Natural killer cell (primary cell): ENCODE measurements around the gene G2E3. TPM values are rescaled to one million over a fixed set of nuclear protein-coding genes. Genes with fewer than 3 reads are reported as not detected.
A peak's percentile ranks its signal among the peaks of the same experiment; 100 is the strongest.
"Not testable (repeated sequence)": the region's sequence is repeated elsewhere in the genome, so short reads cannot be mapped to it uniquely, and the experiment has no call there.

Experiments
- ATAC-seq, 3 donors: fragments of 150-1000 bp in 2 of 3; fragments of 200-7000 bp in 1 of 3; cut with Tn5 transposase; 1 replicate in 1 of 3; 2 replicates in 2 of 3; pipeline ENCODE4 v1.10.0; 2021; ENCODE audit warnings: mild to moderate bottlenecking in 2 of 3, moderate library complexity in 2 of 3
- DNase-seq, 2 donors: peaks; one replicate each; pipeline versions ENCODE4 v3.0.0 to v3.0.0-alpha.2; 2013 to 2021; ENCODE audit warnings: mixed read lengths in 1 of 2
- H3K27ac ChIP-seq: one replicate; pipeline ENCODE4 v1.5.1; 2013; ENCODE audit warnings: mild to moderate bottlenecking, low read length
- H3K27me3 ChIP-seq: one replicate; pipeline ENCODE4 v1.6.1; 2013; ENCODE audit warnings: low read length; ENCODE audit not compliant: control insufficient read depth, insufficient read depth
- H3K36me3 ChIP-seq: one replicate; pipeline ENCODE4 v1.6.1; 2013; ENCODE audit warnings: low read length; ENCODE audit not compliant: control insufficient read depth, insufficient read depth
- H3K4me1 ChIP-seq: one replicate; pipeline ENCODE4 v1.6.1; 2013; ENCODE audit warnings: low read length; ENCODE audit not compliant: control insufficient read depth, insufficient read depth
- H3K4me3 ChIP-seq: one replicate; pipeline ENCODE4 v1.5.1; 2013; ENCODE audit warnings: low read length
- H3K9me3 ChIP-seq: one replicate; pipeline ENCODE4 v1.6.1; 2013; ENCODE audit warnings: low read length; ENCODE audit not compliant: control insufficient read depth, insufficient read depth
- H3K27ac Mint-ChIP-seq, 2 donors: one replicate each; pipeline ENCODE4 v1.8.0; 2022; ENCODE audit warnings: mild to moderate bottlenecking in 2 of 2, mixed read lengths in 2 of 2, moderate library complexity in 1 of 2
- H3K27me3 Mint-ChIP-seq, 2 donors: one replicate each; pipeline ENCODE4 v1.8.0; 2022; ENCODE audit warnings: low read depth in 2 of 2, mixed read lengths in 2 of 2
- H3K36me3 Mint-ChIP-seq: one replicate; pipeline ENCODE4 v1.8.0; 2022; ENCODE audit warnings: mixed read lengths
- H3K4me1 Mint-ChIP-seq, 2 donors: one replicate each; pipeline ENCODE4 v1.8.0; 2022; ENCODE audit warnings: mixed read lengths in 2 of 2
- H3K4me3 Mint-ChIP-seq: one replicate; pipeline ENCODE4 v1.8.0; 2022; ENCODE audit warnings: mild to moderate bottlenecking, moderate library complexity, mixed read lengths
- H3K9me3 Mint-ChIP-seq, 2 donors: one replicate each; pipeline ENCODE4 v1.8.0; 2022; ENCODE audit warnings: mixed read lengths in 2 of 2
- WGBS: methylation state at CpG from one replicate; pipeline ENCODE4 v1.1.7; 2013; ENCODE audit warnings: missing lambda C conversion rate; ENCODE audit not compliant: insufficient coverage; 5-methylcytosine and 5-hydroxymethylcytosine counted together
- intact Hi-C: fragments of 100-400 bp; cut with micrococcal nuclease; formaldehyde crosslinking; loops from one replicate; pipeline ENCODE4 v1.14.2; 2022
- total RNA-seq, 4 donors: library from RNA; stranded (reverse); fragments of 120-200 nt in 1 of 4; gene quantifications; one replicate each; pipeline versions ENCODE4 v1.2.3 to v1.2.4, GENCODE V29; 2013 to 2022
- TF ChIP-seq, protein P1 (sequence below): fragments of 200-600 bp; IDR thresholded peaks from one replicate; pipeline ENCODE4 v1.8.0; 2022; ENCODE audit warnings: antibody characterized with exemption

The G2E3 gene
- total RNA-seq, 3 donors from 2014 or later (not counting 1 experiment from before 2014, with no cell fraction given) = 28.7 to 47.1 (median 33.4) TPM

DNA sequence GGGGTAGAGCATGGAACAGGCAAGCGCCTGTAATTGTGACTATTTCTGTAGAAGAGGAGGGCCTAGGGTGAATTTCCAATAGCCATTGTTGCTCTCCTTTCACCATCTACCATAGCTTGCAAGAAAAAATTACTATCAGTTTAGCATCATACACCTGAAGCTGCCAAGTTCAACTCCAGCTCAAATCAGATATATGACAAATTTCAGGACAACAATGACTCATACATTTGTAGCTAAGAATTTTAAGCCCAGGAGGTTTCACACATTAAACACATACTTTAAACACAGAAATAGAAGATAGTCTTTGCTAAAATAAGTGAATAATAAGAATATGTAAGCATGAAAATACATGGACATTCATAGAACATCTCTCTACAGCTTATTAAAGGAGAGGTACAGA, 17.6 kb upstream of the G2E3 start:
- Mint-ChIP-seq H3K4me1 (no peaks in the 10 kb centered on the region), H3K36me3 (peaks cover 5% of the 10 kb centered on the region), H3K4me3 (no peak overlapping the region), H3K27me3 (peaks cover 26 to 52% of the 10 kb centered on the region in 2 donors), H3K9me3 (no peaks in the 10 kb centered on the region), H3K27ac (no peak overlapping the region)
- no CpG with 5 or more reads among the region's 1 CpG for WGBS
- Histone ChIP-seq H3K27me3 (peaks cover 2% of the 10 kb centered on the region), H3K4me1 (no peaks in the 10 kb centered on the region), H3K9me3 (no peaks in the 10 kb centered on the region), H3K4me3 (no peak overlapping the region), H3K27ac (no peak overlapping the region), H3K36me3 (no peaks in the 10 kb centered on the region)
- DNase-seq (no peak), ATAC-seq (no peak)
- TF ChIP-seq, protein P1, sequence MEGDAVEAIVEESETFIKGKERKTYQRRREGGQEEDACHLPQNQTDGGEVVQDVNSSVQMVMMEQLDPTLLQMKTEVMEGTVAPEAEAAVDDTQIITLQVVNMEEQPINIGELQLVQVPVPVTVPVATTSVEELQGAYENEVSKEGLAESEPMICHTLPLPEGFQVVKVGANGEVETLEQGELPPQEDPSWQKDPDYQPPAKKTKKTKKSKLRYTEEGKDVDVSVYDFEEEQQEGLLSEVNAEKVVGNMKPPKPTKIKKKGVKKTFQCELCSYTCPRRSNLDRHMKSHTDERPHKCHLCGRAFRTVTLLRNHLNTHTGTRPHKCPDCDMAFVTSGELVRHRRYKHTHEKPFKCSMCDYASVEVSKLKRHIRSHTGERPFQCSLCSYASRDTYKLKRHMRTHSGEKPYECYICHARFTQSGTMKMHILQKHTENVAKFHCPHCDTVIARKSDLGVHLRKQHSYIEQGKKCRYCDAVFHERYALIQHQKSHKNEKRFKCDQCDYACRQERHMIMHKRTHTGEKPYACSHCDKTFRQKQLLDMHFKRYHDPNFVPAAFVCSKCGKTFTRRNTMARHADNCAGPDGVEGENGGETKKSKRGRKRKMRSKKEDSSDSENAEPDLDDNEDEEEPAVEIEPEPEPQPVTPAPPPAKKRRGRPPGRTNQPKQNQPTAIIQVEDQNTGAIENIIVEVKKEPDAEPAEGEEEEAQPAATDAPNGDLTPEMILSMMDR = no peak
- intact Hi-C loops = no loop called here

DNA sequence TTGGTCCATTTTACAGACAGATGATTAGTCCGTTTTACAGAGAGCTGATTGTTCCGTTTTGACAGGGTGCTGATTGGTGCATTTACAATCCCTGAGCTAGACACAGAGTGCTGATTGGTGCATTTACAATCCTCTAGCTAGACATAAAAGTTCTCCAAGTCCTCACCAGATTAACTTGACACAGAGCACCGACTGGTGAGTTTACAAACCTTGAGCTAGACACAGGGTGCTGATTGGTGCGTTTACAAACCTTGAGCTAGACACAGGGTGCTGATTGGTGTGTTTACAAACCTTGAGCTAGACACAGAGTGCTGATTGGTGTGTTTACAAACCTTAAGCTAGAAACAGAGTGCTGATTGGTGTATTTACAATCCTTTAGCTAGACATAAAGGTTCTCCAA, 12.2 kb upstream of the G2E3 start:
- H3K9me3 Mint-ChIP-seq, H3K4me3 ChIP-seq, H3K4me1 Mint-ChIP-seq, H3K4me3 Mint-ChIP-seq, intact Hi-C loops, ATAC-seq, H3K36me3 ChIP-seq, DNase-seq, H3K27ac Mint-ChIP-seq, H3K9me3 ChIP-seq, H3K27me3 ChIP-seq, H3K4me1 ChIP-seq, H3K27ac ChIP-seq: not testable (repeated sequence)
- peaks cover 11% of the 10 kb centered on the region for H3K36me3 Mint-ChIP-seq
- H3K27me3 Mint-ChIP-seq = peaks cover 24 to 53% of the 10 kb centered on the region in 2 donors
- 88% methylated on average over 4 of the region's 4 CpGs for WGBS

- H3K9me3 Mint-ChIP-seq = no peaks in the 10 kb centered on the region
- WGBS = 95% methylated on average over 40 of the region's 40 CpGs
- no peak overlapping the region for H3K4me3 ChIP-seq
- ATAC-seq (peak in 1 of 3 donors; percentile 35), DNase-seq (no peak)
- no peaks in the 10 kb centered on the region for H3K9me3 ChIP-seq
- no peak overlapping the region for H3K4me3 Mint-ChIP-seq
- TF ChIP-seq, protein P1 = no peak
- peaks cover 11% of the 10 kb centered on the region for H3K36me3 Mint-ChIP-seq
- H3K27ac Mint-ChIP-seq = no peak overlapping the region
- peaks cover 24 to 61% of the 10 kb centered on the region in 2 donors for H3K27me3 Mint-ChIP-seq
- H3K4me1 Mint-ChIP-seq = no peaks in the 10 kb centered on the region
- intact Hi-C loops = no loop called here
- H3K27me3 ChIP-seq = peaks cover 3% of the 10 kb centered on the region
- no peak overlapping the region for H3K27ac ChIP-seq
- H3K36me3 ChIP-seq = no peaks in the 10 kb centered on the region
- no peaks in the 10 kb centered on the region for H3K4me1 ChIP-seq
Observed at GRCh38 chr14:30547388-30548048, 11.4 kb upstream of the G2E3 start.

GRCh38 chr14:30550335-30550734, 8.6 kb upstream of the G2E3 start:
- DNase-seq (no peak), ATAC-seq (no peak)
- Histone ChIP-seq H3K27ac (no peak overlapping the region), H3K4me3 (no peak overlapping the region), H3K27me3 (peaks cover 3% of the 10 kb centered on the region), H3K36me3 (no peaks in the 10 kb centered on the region), H3K9me3 (no peaks in the 10 kb centered on the region), H3K4me1 (no peaks in the 10 kb centered on the region)
- no peaks in the 10 kb centered on the region for H3K4me1 Mint-ChIP-seq
- no peak overlapping the region for H3K4me3 Mint-ChIP-seq
- H3K27ac Mint-ChIP-seq = no peak overlapping the region
- H3K9me3 Mint-ChIP-seq = no peaks in the 10 kb centered on the region
- TF ChIP-seq, protein P1 = no peak
- peaks cover 7% of the 10 kb centered on the region for H3K36me3 Mint-ChIP-seq
- peaks cover 24 to 51% of the 10 kb centered on the region in 2 donors for H3K27me3 Mint-ChIP-seq
- intact Hi-C loops = no loop called here
